GM23338 (cell line): Measurements from ENCODE around the gene FBLIM1. TPM values are rescaled to one million over a fixed set of nuclear protein-coding genes. Genes with fewer than 3 reads are reported as not detected.

Experiments used
- ATAC-seq: fragments of 200-7000 bp; cut with Tn5 transposase; 3 replicates; pipeline ENCODE4 v1.9.1; 2020
- DNase-seq: peaks from one replicate; pipeline ENCODE4 v3.0.0-alpha.2; 2015; ENCODE audit warnings: low spot score
- H2AFZ ChIP-seq: fragments of 200-600 bp; sonication (generic); 2 replicates; pipeline ENCODE4 v1.8.0; 2016; ENCODE audit warnings: antibody characterized with exemption, mild to moderate bottlenecking, moderate library complexity
- H3F3A ChIP-seq: fragments of 200-600 bp; sonication (generic); replicated peaks from 2 replicates; pipeline ENCODE4 v1.8.0; 2017; ENCODE audit warnings: antibody characterized with exemption, mixed run types, low read depth
- H3K27ac ChIP-seq: fragments of 200-600 bp; sonication (generic); 2 replicates; pipeline ENCODE4 v1.6.1; 2016; ENCODE audit warnings: low read depth
- H3K27me3 ChIP-seq: fragments of 200-600 bp; sonication (generic); 2 replicates; pipeline ENCODE4 v1.8.0; 2016; ENCODE audit warnings: mild to moderate bottlenecking, mixed run types, moderate library complexity; ENCODE audit not compliant: insufficient read depth
- H3K36me3 ChIP-seq: fragments of 200-600 bp; sonication (generic); 2 replicates; pipeline ENCODE4 v1.8.0; 2016; ENCODE audit warnings: mild to moderate bottlenecking; ENCODE audit not compliant: insufficient read depth
- H3K4me1 ChIP-seq: fragments of 200-600 bp; sonication (generic); 2 replicates; pipeline ENCODE4 v1.8.0; 2016; ENCODE audit warnings: mild to moderate bottlenecking, moderate library complexity; ENCODE audit not compliant: insufficient read depth
- H3K4me2 ChIP-seq: fragments of 200-600 bp; sonication (generic); 2 replicates; pipeline ENCODE4 v1.7.1; 2017; ENCODE audit warnings: mixed run types
- H3K4me3 ChIP-seq: fragments of 200-600 bp; sonication (generic); 2 replicates; pipeline ENCODE4 v1.6.1; 2016; ENCODE audit warnings: mixed run types
- H3K79me2 ChIP-seq: fragments of 200-600 bp; sonication (generic); replicated peaks from 2 replicates; pipeline ENCODE4 v1.8.0; 2017; ENCODE audit warnings: mild to moderate bottlenecking; ENCODE audit not compliant: insufficient read depth
- H3K9me2 ChIP-seq: fragments of 200-600 bp; sonication (generic); 2 replicates; pipeline ENCODE4 v1.8.0; 2017; ENCODE audit not compliant: insufficient read depth
- H4K20me1 ChIP-seq: fragments of 200-600 bp; sonication (generic); replicated peaks from 2 replicates; pipeline ENCODE4 v1.8.0; 2017; ENCODE audit warnings: mild to moderate bottlenecking; ENCODE audit not compliant: insufficient read depth
- H3K27ac Mint-ChIP-seq: 2 replicates; pipeline ENCODE4 v1.8.0; 2020; ENCODE audit warnings: inconsistent platforms, mild to moderate bottlenecking, moderate library complexity, mixed read lengths
- H3K27me3 Mint-ChIP-seq: 3 replicates; pipeline ENCODE4 v1.8.0; 2022; ENCODE audit warnings: low read depth, mild to moderate bottlenecking, moderate library complexity, mixed read lengths, inconsistent platforms; ENCODE audit not compliant: insufficient read depth, poor library complexity
- H3K36me3 Mint-ChIP-seq: 3 replicates; pipeline ENCODE4 v1.8.0; 2021; ENCODE audit warnings: low read depth, mild to moderate bottlenecking, inconsistent platforms, moderate library complexity, mixed read lengths
- H3K4me1 Mint-ChIP-seq: 3 replicates; pipeline ENCODE4 v1.8.0; 2020; ENCODE audit warnings: mild to moderate bottlenecking, inconsistent platforms, mixed read lengths
- H3K4me3 Mint-ChIP-seq: 3 replicates; pipeline ENCODE4 v1.8.0; 2021; ENCODE audit warnings: moderate library complexity, mild to moderate bottlenecking, inconsistent platforms, mixed read lengths
- H3K9me3 Mint-ChIP-seq: 3 replicates; pipeline ENCODE4 v1.8.0; 2020; ENCODE audit warnings: moderate library complexity, mild to moderate bottlenecking, inconsistent platforms, mixed read lengths
- JUNB ChIP-seq: IDR thresholded peaks from one replicate; pipeline ENCODE4 v1.6.1; 2016; ENCODE audit warnings: antibody characterized with exemption; ENCODE audit not compliant: unreplicated experiment
- NANOG ChIP-seq: IDR thresholded peaks from 2 replicates; pipeline ENCODE4 v1.6.1; 2016; ENCODE audit warnings: antibody characterized with exemption, borderline replicate concordance
- POLR2AphosphoS5 ChIP-seq: IDR thresholded peaks from 2 replicates; pipeline ENCODE4 v1.6.1; 2016; ENCODE audit warnings: antibody characterized with exemption, low read depth
- polyA plus RNA-seq: library from polyadenylated mRNA; unstranded; fragments of >200 nt; fragmentation: Nextera tagmentation; extraction: Ambion mirVana; gene quantifications from 2 replicates; pipeline ENCODE4 v1.2.1, GENCODE V29; 2016
- total RNA-seq: library from RNA; depleted of rRNA; stranded (reverse); fragments of >200 nt; shearing (Covaris generic); gene quantifications from 2 replicates; pipeline ENCODE4 v1.2.3, GENCODE V29; 2014
- TF ChIP-seq, protein P1 (sequence below), 2 experiments: fragments of 200-600 bp in 1 of 2; sonication (generic) in 1 of 2; conservative IDR thresholded peaks; 2 replicates each; pipeline versions ENCODE4 v1.5.1 to v1.6.1; 2016 to 2017; ENCODE audit warnings: antibody characterized with exemption in 2 of 2, low read depth in 2 of 2, mild to moderate bottlenecking in 2 of 2, moderate library complexity in 1 of 2
- TF ChIP-seq, protein P2 (sequence below): IDR thresholded peaks from 2 replicates; pipeline ENCODE4 v1.6.1; 2016; ENCODE audit warnings: antibody characterized with exemption
- TF ChIP-seq, protein P3 (sequence below): fragments of 250-450 bp; sonication (Bioruptor Pico); IDR thresholded peaks from 2 replicates; pipeline ENCODE4 v1.5.0; 2020; ENCODE audit warnings: mild to moderate bottlenecking, moderate library complexity

The FBLIM1 gene
- total and polyA plus RNA-seq, 2 experiments from 2014 or later, result 41.7 to 81.7 TPM

DNA sequence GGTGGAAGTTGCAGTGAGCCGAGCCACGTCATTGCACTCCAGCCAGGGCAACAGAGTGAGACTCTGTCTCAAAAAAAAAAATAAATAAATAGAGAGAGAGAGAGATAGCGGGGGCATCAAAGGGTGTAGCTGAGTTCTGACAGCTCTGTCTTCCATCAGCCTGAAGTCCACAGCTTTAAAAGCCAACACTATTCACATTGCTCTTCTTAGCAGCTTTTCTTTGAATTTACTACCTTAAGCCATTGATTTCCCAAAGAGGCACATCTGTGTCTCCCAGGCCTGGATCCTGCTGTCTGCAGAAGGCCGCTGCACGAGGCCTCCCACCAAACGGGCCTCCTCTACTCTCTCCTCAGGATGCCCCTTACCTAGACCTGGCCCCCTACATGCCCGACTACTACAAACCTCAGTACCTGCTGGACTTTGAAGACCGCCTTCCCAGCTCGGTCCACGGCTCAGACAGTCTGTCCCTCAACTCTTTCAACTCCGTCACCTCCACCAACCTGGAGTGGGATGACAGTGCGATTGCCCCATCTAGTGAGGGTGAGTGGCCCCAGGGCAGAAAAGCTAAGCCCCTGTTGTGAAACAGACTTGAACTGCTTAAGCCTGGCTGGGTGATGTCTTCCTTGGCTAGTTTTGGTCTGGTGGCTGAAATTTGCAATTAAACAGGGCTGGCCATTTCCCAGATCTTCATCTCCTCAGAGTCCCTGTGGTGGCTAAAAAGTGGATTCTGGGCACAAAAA is 39.0 kb upstream of the FBLIM1 start:
- Histone ChIP-seq H3K4me2 (no peak overlapping the region), H2AFZ (no peak overlapping the region), H3K4me1 (no peaks in the 10 kb centered on the region), H3K9me2 (no peaks in the 10 kb centered on the region), H3K4me3 (no peak overlapping the region), H3K27me3 (no peaks in the 10 kb centered on the region), H3K27ac (no peak overlapping the region), H3K36me3 (no peaks in the 10 kb centered on the region; the same call in 1 of the 2 replicates), H3F3A (0 out of 2 replicates have a peak, but pooled peaks cover 2% of the 10 kb centered on the region), H4K20me1 (no peaks in the 10 kb centered on the region; the same call in none of the 2 replicates), H3K79me2 (0 out of 2 replicates have a peak, but pooled peaks cover under 1% of the 10 kb centered on the region)
- ATAC-seq, result no peak
- no peak for DNase-seq
- Mint-ChIP-seq H3K4me1 (no peaks in the 10 kb centered on the region), H3K9me3 (no peaks in the 10 kb centered on the region), H3K36me3 (peaks cover 29% of the 10 kb centered on the region), H3K4me3 (no peak overlapping the region), H3K27ac (no peak overlapping the region), H3K27me3 (no peaks in the 10 kb centered on the region)
- TF ChIP-seq POLR2AphosphoS5 (no peak), JUNB (no peak), NANOG (no peak)
- TF ChIP-seq, protein P1, sequence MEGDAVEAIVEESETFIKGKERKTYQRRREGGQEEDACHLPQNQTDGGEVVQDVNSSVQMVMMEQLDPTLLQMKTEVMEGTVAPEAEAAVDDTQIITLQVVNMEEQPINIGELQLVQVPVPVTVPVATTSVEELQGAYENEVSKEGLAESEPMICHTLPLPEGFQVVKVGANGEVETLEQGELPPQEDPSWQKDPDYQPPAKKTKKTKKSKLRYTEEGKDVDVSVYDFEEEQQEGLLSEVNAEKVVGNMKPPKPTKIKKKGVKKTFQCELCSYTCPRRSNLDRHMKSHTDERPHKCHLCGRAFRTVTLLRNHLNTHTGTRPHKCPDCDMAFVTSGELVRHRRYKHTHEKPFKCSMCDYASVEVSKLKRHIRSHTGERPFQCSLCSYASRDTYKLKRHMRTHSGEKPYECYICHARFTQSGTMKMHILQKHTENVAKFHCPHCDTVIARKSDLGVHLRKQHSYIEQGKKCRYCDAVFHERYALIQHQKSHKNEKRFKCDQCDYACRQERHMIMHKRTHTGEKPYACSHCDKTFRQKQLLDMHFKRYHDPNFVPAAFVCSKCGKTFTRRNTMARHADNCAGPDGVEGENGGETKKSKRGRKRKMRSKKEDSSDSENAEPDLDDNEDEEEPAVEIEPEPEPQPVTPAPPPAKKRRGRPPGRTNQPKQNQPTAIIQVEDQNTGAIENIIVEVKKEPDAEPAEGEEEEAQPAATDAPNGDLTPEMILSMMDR (conservative IDR thresholded peaks at IDR 0.05; ENCODE audit: low read depth in 2 of 2), result peak in 1 of 2 experiments; percentile 37; a peak in 2 of 4 replicates
- TF ChIP-seq, protein P2, sequence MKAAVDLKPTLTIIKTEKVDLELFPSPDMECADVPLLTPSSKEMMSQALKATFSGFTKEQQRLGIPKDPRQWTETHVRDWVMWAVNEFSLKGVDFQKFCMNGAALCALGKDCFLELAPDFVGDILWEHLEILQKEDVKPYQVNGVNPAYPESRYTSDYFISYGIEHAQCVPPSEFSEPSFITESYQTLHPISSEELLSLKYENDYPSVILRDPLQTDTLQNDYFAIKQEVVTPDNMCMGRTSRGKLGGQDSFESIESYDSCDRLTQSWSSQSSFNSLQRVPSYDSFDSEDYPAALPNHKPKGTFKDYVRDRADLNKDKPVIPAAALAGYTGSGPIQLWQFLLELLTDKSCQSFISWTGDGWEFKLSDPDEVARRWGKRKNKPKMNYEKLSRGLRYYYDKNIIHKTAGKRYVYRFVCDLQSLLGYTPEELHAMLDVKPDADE, result no peak
- TF ChIP-seq, protein P3, sequence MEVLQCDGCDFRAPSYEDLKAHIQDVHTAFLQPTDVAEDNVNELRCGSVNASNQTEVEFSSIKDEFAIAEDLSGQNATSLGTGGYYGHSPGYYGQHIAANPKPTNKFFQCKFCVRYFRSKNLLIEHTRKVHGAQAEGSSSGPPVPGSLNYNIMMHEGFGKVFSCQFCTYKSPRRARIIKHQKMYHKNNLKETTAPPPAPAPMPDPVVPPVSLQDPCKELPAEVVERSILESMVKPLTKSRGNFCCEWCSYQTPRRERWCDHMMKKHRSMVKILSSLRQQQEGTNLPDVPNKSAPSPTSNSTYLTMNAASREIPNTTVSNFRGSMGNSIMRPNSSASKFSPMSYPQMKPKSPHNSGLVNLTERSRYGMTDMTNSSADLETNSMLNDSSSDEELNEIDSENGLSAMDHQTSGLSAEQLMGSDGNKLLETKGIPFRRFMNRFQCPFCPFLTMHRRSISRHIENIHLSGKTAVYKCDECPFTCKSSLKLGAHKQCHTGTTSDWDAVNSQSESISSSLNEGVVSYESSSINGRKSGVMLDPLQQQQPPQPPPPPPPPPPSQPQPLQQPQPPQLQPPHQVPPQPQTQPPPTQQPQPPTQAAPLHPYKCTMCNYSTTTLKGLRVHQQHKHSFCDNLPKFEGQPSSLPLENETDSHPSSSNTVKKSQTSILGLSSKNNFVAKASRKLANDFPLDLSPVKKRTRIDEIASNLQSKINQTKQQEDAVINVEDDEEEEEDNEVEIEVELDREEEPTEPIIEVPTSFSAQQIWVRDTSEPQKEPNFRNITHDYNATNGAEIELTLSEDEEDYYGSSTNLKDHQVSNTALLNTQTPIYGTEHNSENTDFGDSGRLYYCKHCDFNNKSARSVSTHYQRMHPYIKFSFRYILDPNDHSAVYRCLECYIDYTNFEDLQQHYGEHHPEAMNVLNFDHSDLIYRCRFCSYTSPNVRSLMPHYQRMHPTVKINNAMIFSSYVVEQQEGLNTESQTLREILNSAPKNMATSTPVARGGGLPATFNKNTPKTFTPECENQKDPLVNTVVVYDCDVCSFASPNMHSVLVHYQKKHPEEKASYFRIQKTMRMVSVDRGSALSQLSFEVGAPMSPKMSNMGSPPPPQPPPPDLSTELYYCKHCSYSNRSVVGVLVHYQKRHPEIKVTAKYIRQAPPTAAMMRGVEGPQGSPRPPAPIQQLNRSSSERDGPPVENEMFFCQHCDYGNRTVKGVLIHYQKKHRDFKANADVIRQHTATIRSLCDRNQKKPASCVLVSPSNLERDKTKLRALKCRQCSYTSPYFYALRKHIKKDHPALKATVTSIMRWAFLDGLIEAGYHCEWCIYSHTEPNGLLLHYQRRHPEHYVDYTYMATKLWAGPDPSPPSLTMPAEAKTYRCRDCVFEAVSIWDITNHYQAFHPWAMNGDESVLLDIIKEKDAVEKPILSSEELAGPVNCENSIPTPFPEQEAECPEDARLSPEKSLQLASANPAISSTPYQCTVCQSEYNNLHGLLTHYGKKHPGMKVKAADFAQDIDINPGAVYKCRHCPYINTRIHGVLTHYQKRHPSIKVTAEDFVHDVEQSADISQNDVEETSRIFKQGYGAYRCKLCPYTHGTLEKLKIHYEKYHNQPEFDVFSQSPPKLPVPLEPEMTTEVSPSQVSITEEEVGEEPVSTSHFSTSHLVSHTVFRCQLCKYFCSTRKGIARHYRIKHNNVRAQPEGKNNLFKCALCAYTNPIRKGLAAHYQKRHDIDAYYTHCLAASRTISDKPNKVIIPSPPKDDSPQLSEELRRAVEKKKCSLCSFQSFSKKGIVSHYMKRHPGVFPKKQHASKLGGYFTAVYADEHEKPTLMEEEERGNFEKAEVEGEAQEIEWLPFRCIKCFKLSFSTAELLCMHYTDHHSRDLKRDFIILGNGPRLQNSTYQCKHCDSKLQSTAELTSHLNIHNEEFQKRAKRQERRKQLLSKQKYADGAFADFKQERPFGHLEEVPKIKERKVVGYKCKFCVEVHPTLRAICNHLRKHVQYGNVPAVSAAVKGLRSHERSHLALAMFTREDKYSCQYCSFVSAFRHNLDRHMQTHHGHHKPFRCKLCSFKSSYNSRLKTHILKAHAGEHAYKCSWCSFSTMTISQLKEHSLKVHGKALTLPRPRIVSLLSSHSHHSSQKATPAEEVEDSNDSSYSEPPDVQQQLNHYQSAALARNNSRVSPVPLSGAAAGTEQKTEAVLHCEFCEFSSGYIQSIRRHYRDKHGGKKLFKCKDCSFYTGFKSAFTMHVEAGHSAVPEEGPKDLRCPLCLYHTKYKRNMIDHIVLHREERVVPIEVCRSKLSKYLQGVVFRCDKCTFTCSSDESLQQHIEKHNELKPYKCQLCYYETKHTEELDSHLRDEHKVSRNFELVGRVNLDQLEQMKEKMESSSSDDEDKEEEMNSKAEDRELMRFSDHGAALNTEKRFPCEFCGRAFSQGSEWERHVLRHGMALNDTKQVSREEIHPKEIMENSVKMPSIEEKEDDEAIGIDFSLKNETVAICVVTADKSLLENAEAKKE (CRISPR knock-in tag), result no peak
